Fibroblast of skin of back (primary cell): Measurements from ENCODE around the gene RXFP4.

Experiments used
- DNase-seq: peaks from one replicate; pipeline ENCODE4 v3.0.0-alpha.2; 2013

Gene RXFP4

DNA sequence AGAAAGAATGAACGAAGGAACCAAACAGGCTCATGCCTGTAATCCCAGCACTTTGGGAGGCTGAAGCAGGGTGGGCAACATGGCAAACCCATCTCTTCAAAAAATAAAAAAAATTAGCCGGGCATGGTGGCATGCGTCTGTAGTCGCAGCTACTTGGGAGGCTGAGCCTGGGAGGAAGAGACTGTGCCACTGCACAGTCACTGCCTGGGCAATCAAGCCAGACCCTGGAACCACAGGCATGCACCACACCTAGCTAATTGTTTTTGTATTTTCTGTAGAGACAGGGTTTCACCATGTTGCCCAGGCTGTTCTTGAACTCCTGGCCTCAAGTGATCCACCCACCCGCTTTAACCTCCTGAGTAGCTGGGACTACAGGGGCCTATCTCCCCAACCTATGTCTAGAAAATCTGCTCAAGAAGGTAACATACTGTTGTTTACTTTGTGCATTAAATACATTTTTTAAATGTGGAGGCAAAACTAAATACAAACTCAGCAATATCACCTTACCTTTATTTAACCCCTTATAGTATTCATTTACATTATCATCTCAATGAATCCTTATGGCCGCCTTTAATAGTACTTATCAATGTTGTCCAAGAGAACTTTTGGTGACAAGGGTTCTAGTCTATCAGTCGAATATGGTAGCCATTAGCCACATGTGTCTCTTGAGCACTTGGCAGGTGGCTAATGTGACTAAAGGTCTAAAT is 10.0 kb upstream of the RXFP4 start:
- DNase-seq = no peak

DNA sequence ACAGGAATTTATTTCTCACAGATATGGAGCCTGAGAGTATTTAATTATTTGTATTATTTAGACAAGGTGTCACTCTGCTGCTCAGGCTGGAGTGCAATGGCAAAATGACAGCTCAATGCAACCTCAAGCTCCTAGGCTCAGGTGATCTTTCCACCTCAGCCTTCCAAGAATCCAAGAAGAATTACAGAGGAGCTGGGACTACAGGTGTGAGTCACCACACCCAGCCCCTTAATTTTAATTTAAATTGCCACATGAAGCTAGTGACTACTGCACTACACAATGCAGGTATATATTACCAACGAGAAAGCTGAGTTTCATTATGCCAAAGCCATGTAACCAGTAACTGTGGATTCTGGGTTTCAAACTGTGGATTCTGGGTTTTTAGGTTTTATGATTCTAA is 9.4 kb upstream of the RXFP4 start:
- DNase-seq = no peak

GRCh38 chr1:155932487-155932886 is 9.0 kb upstream of the RXFP4 start:
- DNase-seq = no peak

GRCh38 chr1:155933591-155934096 is 7.8 kb upstream of the RXFP4 start:
- no peak for DNase-seq

DNA sequence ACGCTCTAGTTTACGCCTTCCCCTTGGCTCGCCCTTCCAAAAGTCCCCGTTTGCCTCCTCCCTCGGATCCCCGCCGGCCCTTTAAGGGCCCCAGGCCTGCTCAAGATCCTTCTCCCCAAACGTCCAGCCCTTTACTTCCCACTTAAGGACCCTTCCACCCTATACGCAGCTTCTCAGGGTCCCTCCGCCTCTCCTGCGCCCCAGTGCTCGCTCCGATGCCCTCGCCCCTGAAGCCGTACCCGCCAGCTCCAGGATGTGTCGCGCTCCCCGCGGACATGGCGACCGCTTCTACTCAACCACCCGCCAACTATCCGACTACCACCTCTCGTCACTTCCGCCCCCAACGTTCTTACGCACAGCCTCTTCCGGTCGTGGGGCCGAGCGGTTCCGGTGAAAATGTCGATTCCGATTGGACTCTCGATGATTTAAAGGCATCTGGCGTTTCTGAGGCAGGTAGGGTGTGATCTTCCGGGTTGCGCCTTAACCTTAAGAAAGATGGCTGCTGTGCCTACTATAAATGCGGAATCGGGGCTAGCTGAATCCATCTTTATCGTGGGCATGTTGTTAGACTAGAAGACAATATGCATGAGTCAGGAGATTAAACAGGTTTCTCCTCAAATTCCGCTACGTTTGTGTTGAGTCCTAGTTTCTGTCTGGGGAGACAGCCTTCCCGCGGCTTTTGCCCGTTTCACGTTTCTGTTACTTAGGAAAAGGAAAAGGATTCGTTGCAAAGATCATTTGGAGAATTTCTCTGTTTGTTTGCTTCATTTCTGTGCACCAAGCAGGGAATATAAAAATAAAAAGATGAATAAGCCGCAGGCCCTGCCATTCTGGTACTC is 7.1 kb upstream of the RXFP4 start, which contains the start of gene KHDC4:
Gene KHDC4, minus strand, starts transcription at position 317 of the 839 bp plus-strand sequence. Its CDS starts 40 bp downstream, at position 277.
- peak; percentile 99 for DNase-seq

DNA sequence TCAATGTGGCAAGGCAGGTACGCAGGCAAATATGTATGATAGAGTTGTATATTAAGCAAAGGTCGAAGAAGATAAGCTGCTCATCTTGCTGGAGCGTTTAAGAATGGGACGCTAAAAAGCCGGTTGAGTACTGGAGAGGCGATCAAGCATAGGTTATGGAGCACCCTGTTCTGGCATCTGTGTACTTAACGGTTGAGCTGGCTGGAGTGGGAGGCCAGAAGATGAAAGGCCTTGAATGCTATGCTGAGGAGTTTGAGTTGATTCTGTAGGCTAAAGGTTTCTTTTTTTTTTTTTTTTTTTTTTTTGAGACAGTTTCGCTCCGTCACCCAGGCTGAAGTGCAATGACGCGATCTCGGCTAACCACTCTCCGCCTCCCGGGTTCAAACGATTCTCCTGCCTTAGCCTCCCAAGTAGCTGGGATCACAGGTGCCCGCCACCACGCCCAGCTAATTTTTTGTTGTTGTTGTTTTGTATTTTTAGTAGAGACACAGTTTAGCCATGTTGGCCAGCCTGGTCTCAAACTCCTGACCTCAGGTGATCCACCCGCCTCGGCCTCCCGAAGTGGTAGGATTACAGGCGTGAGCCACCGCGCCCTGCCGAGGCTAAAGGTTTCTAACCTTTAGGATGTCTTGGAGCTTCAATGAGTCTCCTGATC is 6.4 kb upstream of the RXFP4 start:
- DNase-seq = peak; percentile 19

DNA sequence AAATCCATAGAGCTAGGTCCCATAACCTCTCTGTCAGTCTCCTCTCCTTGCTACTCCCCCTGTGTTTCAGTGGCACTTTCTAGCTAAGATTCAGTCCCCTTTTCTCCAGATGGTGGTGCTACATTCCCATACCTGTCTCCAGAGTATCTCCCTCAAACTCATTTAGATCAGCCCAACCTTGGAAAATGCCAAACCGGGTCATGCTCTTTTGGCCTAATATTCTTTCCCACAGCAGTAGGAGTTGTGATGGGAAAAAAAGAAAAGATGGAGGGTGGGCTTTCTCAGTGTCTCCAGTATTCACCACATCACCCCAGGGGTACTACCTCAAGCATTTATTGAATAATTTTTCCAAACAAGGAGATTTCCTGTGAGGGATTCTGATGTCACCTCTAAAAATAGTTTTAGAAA is 3.2 kb upstream of the RXFP4 start:
- peak; percentile 84 for DNase-seq

GRCh38 chr1:155940482-155940992 is 901 bp upstream of the RXFP4 start:
- DNase-seq = peak; percentile 86

- DNase-seq = no peak
Measured at GRCh38 chr1:155941845-155942531, 550 bp downstream of the RXFP4 start.

DNA sequence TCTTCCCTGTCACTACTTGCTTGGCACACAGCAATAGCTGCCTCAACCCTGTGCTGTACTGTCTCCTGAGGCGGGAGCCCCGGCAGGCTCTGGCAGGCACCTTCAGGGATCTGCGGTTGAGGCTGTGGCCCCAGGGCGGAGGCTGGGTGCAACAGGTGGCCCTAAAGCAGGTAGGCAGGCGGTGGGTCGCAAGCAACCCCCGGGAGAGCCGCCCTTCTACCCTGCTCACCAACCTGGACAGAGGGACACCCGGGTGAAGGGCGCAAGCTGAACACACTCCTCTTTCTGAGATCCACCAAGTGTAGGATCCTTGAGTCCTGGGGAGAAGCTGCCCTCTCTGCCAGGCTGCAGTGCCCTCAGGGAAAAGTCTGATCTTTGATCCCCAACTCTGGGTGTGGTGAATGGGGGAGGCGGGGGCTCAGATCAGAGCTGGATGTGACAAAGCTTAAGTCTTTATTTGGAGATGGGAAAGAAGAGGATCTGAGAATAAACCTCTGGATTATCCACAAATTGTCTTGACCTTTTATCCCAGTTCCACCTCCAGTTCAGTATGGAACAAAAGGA is 1.2 kb downstream of the RXFP4 start:
- no peak for DNase-seq

GRCh38 chr1:155944444-155944799 is 3.0 kb downstream of the RXFP4 start:
- DNase-seq = no peak

DNA sequence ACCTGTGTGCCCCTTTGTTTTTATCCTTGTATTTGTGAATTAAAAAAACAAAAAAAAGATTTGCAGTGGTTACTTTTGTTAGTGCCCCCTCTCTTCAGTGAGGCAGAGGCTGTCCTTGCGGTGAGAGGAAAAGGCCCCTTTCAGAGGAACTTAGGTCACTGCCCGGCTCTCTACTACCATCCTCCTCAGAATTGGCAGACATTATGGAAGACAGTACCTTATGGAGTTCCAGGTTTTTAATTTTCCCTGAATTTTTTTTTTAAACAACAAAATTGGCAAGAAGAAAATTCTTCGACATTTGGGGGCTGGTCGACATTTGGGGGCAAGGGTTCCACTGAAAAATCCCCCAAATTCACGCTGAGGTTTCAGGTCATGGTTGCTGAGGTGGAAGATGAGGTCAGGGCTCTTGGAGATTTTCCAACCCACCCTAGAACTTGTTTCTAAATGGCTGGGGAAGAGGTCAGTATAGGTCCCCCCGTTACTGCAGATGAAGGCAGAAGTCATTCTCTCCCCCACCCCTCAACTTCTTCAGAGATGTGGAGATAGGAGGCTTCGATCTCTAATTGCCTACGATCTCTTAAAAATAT is 5.3 kb downstream of the RXFP4 start:
- DNase-seq = no peak

DNA sequence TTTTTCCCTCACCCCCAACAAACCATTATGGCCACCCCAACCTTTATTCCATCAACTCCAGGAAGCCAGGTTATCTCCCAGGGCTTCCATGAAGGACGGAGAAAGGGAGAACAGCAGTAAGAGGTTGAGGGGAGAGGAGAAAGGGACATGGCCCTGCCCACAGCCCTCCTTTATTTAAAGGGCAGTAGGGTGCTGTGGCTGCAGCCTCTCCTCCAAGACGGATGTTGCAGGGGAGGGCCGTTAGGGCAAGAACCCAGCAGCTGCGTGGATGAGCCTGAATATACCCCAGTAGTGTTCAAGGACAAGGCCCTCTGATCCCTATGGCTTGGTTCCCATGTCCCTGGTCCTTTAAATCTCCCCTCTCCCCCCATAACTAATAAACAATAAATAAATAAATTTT is 5.9 kb downstream of the RXFP4 start:
- DNase-seq = no peak

- no peak for DNase-seq
Measured at GRCh38 chr1:155947741-155948140, 6.3 kb downstream of the RXFP4 start.

- no peak for DNase-seq
Measured at GRCh38 chr1:155950829-155951228, 9.4 kb downstream of the RXFP4 start.

DNA sequence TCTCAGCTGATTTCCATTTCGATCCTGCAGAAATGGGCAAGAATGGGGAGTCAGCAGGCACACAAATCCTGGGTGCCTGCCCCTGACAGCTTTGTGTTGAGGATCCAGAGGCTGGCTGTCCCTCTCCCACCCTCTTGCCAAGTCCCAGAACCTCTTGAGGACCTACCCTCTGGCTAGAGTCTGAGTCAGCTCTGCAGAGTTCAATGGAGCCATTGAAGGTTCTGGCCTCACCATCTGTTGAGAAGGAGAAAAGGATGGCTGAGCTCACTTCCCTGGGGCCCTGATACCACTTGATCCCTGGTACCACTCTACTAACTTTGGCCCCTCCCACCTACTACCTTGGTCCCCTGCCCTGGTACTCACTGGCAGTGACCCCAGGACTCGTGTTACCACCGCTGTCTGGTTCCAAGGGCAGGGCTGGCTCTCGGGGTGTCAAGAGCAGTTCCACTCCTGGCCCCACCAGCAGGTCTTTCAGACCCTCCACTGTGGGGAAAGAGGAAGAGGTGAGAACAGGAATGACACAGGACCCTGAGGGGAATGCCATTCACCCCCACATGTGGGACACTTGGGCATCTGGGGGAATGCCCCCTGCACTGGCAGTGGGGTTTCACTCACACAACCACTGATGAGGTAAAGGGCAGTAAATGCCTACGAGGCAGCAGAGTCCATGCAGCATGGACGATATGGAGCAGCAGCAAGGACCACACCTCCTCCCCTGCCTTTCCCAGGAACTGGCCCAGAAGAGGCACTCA is 10.5 kb downstream of the RXFP4 start:
- no peak for DNase-seq

DNA sequence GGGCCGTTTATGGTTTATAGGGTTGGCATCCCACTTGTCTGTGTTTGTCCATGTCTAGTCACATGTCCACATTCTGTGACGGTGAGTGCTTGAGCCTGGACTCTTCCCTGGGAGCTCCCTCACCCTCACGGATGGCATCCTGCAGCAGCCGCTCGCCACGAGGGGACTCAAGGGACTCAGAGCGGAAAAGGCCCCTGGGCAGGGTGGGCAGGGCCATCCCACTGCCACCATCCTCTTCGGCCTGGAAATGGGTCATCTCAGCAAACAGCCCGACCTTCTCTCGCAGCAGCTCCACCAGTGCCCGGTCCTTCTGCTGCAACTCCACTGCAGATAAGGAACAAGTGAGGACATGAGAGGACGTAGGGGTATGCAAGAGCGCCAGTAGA is 11.1 kb downstream of the RXFP4 start:
- DNase-seq = no peak

GRCh38 chr1:155954645-155955044 is 13.2 kb downstream of the RXFP4 start:
- no peak for DNase-seq

GRCh38 chr1:155957411-155957915 is 16.0 kb downstream of the RXFP4 start:
- DNase-seq = no peak

DNA sequence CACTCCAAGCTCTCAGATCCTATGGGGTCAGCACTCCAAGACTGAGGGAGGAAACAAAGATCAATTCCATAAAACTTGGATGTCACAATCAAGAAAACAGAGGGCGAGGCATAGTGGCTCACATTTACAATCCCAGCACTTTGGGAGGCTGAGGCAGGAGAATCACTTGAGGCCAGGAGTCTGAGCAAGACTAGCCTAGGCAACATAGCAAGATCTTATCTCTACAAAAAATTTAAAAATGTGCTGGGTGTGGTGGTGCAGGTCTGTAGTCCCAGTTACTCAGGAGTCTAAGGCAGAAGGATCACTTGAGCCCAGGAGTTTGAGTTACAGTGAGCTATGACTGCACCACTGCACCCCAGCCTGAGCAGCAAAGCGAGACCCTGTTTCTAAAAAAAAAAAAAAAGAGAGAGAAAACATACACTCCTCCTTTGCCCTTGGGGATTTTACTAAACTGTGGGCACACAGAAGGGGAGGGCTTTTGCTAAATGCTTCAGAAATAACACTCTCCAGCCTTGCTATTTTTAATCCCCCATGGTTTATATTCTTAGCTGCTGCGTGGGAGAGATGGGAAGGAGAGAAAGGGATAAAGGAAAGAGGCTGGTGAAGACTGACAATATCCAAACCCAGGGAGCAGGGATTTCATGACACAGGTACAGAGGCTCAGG is 18.8 kb downstream of the RXFP4 start:
- no peak for DNase-seq
